Measurements from ENCODE around the gene ELL2.

The ELL2 gene

DNA sequence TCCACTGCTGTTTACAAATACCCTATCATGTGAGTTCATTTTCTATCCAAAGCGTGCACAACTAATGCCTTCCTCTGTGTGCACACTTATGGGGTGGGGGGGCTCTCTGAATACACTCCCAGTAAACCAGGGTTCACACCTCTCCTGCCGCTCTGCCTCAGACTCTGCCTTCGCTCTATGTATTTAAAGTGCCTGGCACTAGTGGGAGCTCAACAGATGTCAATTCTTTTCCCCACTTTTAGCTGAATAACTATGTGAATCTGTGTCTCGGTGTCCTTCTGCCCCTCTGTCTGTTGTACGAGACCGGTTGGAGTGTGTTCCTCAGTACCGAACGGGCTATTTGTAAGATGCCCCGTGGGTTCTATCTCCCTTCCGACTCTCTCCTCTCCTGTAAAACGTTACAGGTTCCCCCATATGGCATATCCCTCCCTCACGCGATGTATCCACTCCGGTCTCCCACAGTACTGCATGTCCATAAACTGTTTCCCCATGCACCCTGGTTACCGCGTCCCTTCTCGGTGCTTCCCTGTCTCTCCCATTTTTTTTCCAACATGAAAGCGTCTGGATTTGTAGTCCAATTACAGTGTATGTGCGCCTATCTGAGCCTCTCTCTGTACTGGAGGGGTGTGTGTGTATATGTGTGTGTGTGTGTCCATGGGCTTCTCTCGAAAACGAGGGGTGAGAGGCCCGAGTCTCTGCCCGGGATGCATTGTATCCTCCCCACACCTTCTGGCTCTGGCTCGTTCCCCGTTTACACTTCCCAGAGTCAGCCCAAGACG is 1.6 kb downstream of the ELL2 start:
- POLR2A ChIA-PET: interaction anchor here (1.0 to 1.1 kb wide), 2 partner anchors 9 to 32 kb away, joined by 3 to 4 read pairs; no protein-coding TSS in a partner anchor
- CTCF ChIA-PET: interaction anchor here (1.2 to 4.5 kb wide), 10 partner anchors 12 to 376 kb away, joined by 3 to 37 read pairs (median 6); no protein-coding TSS in a partner anchor
- no peak for DNase-seq (ENCODE audit: extremely low spot score)
- TF ChIP-seq CTCF (IDR thresholded peaks at IDR 0.05; ENCODE audit: control extremely low read depth, extremely low read depth, low read depth, missing control alignments): no peak

- TF ChIP-seq CTCF (IDR thresholded peaks at IDR 0.05; ENCODE audit: control extremely low read depth, extremely low read depth, low read depth, missing control alignments): peak; percentile 18
- DNase-seq (ENCODE audit: extremely low spot score): no peak
- CTCF ChIA-PET: interaction anchor here (0.6 to 4.5 kb wide), 14 partner anchors 11 to 643 kb away, joined by 3 to 37 read pairs (median 4); no protein-coding TSS in a partner anchor
- POLR2A ChIA-PET: interaction anchor here (0.6 to 1.2 kb wide), 4 partner anchors 8 to 35 kb away, joined by 3 to 4 read pairs (median 3); no protein-coding TSS in a partner anchor
Observed at GRCh38 chr5:95959051-95959887, 2.4 kb downstream of the ELL2 start.

DNA sequence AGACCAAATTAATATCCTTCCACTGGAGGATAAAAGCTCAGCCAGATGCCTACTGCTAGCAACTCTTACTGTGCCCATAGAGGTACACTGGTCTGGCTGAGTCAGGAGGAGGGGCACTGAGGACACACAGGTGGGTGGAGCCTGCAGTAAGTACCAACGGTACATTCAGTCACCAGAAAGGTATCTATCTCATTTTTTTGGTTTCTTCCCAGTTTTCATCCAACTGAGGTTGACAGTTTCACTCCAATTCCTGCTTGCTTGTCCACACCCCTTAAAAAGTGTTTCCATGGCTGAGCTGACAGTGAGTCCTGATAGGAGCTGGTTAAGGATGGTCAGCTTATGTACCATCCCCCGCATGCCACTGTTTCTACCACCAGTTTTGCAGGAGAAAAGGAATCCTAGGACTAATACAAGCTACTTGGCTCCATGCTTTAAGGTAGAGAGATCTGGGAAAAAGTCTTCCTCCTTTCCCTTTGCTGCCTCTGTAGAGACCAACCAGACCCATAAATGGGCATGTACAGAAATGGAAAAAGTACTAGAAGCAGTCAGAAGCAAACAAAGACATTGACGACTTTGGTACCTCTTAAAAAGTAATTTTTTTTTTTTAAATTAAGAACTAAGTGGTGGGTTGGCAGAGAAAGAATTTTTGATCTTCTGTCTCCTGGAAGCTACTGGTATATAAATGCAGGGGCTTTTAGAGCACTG is 3.2 kb downstream of the ELL2 start:
- ChIA-PET POLR2A (interaction anchor here (0.6 to 1.2 kb wide), 4 partner anchors 9 to 34 kb away, joined by 3 read pairs; no protein-coding TSS in a partner anchor), CTCF (interaction anchor here (1.0 to 4.5 kb wide), 13 partner anchors 10 to 644 kb away, joined by 3 to 37 read pairs (median 5); no protein-coding TSS in a partner anchor)
- TF ChIP-seq CTCF (IDR thresholded peaks at IDR 0.05; ENCODE audit: control extremely low read depth, extremely low read depth, low read depth, missing control alignments): no peak
- no peak for DNase-seq (ENCODE audit: extremely low spot score)

GRCh38 chr5:95957561-95958203 is 4.0 kb downstream of the ELL2 start:
- no peak for TF ChIP-seq CTCF (IDR thresholded peaks at IDR 0.05; ENCODE audit: control extremely low read depth, extremely low read depth, low read depth, missing control alignments)
- CTCF ChIA-PET: interaction anchor here (1.1 to 4.5 kb wide), 9 partner anchors 9 to 644 kb away, joined by 3 to 37 read pairs (median 10); no protein-coding TSS in a partner anchor
- DNase-seq (ENCODE audit: extremely low spot score): no peak
- POLR2A ChIA-PET: interaction anchor here (0.6 kb wide), 1 partner anchor 8 kb away, joined by 3 read pairs; no protein-coding TSS in a partner anchor

- no peak for DNase-seq (ENCODE audit: extremely low spot score)
- CTCF ChIA-PET: interaction anchor here (1.4 to 4.1 kb wide), 5 partner anchors 8 to 379 kb away, joined by 4 to 19 read pairs (median 10); no protein-coding TSS in a partner anchor
- TF ChIP-seq CTCF (IDR thresholded peaks at IDR 0.05; ENCODE audit: control extremely low read depth, extremely low read depth, low read depth, missing control alignments): no peak
- POLR2A ChIA-PET: interaction anchor here (0.6 kb wide), 1 partner anchor 31 kb away, joined by 3 read pairs; no protein-coding TSS in a partner anchor
Observed at GRCh38 chr5:95956900-95957293, 4.8 kb downstream of the ELL2 start.

All from GM10248 (cell line).